ENCODE measurements around the gene ZBED1. TPM values are rescaled to one million over a fixed set of nuclear protein-coding genes. Genes with fewer than 3 reads are reported as not detected.
"Not testable (repeated sequence)": the region's sequence is repeated elsewhere in the genome, so short reads cannot be mapped to it uniquely, and the experiment has no call there.

The ZBED1 gene
- polyA plus RNA-seq, 1 donor (not counting 4 experiments of a cell fraction or from before 2014, with no cell fraction given), result 9.0 TPM

- H3K4me2 ChIP-seq (ENCODE audit: control insufficient read depth, extremely low read depth, insufficient read depth, low read depth, low read length), result no peak overlapping the region
- H3K9me1 ChIP-seq (ENCODE audit: control insufficient read depth, extremely low read depth, insufficient read depth, low read length), result no peaks in the 10 kb centered on the region
- H2AFZ ChIP-seq (ENCODE audit: control insufficient read depth, low read length), result no peak overlapping the region
- no peak overlapping the region for H3K9ac ChIP-seq (ENCODE audit: control insufficient read depth, extremely low read depth, insufficient read depth, low read length)
- H3K79me2 ChIP-seq (ENCODE audit: control insufficient read depth, insufficient read depth, low read length), result peaks cover 44% of the 10 kb centered on the region
- no peak overlapping the region for H3K27ac ChIP-seq (ENCODE audit: control insufficient read depth, insufficient read depth, low read length)
- dilution Hi-C loops (cut with MboI; ENCODE audit: extremely low pct_ligation_motif_present, low sequenced_read_pairs), result no loop called here
- DNase-seq (ENCODE audit: low read depth, low spot score) (no peak), FAIRE-seq (no peak)
- no peak overlapping the region for H3K4me3 ChIP-seq (ENCODE audit: control insufficient read depth in 2 of 3, extremely low read depth in 1 of 3, insufficient read depth in 2 of 3, low read depth in 1 of 3, low read length in 3 of 3)
- no peaks in the 10 kb centered on the region for H3K36me3 ChIP-seq (ENCODE audit: control insufficient read depth in 2 of 2, extremely low read depth in 1 of 2, insufficient read depth in 2 of 2, low read length in 2 of 2)
- H3K9me3 ChIP-seq (ENCODE audit: control insufficient read depth, low read depth, low read length), result no peaks in the 10 kb centered on the region
- no peak for TF ChIP-seq CTCF (optimal IDR thresholded peaks at IDR 0.05 in 1 of 3, IDR thresholded peaks at IDR 0.05 in 1 of 3, conservative IDR thresholded peaks at IDR 0.05 in 1 of 3; ENCODE audit: extremely low read depth in 1 of 3, insufficient read depth in 2 of 3, low read length in 3 of 3)
- H3K4me1 ChIP-seq (ENCODE audit: control insufficient read depth, extremely low read depth, insufficient read depth, low read length), result no peaks in the 10 kb centered on the region
- no peaks in the 10 kb centered on the region for H3K27me3 ChIP-seq (ENCODE audit: control insufficient read depth, extremely low read depth, insufficient read depth, low read length)
- no peaks in the 10 kb centered on the region for H4K20me1 ChIP-seq (ENCODE audit: control insufficient read depth, extremely low read depth, insufficient read depth, low read length)
Measured at GRCh38 chrX:2471641-2472040, 29.1 kb downstream of the ZBED1 start.

GRCh38 chrX:2471126-2471525 is 29.6 kb downstream of the ZBED1 start:
- H3K9me1 ChIP-seq (ENCODE audit: control insufficient read depth, extremely low read depth, insufficient read depth, low read length); H3K9ac ChIP-seq (ENCODE audit: control insufficient read depth, extremely low read depth, insufficient read depth, low read length); dilution Hi-C loops (cut with MboI; ENCODE audit: extremely low pct_ligation_motif_present, low sequenced_read_pairs); FAIRE-seq; H3K27me3 ChIP-seq (ENCODE audit: control insufficient read depth, extremely low read depth, insufficient read depth, low read length); H3K9me3 ChIP-seq (ENCODE audit: control insufficient read depth, low read depth, low read length); H3K4me1 ChIP-seq (ENCODE audit: control insufficient read depth, extremely low read depth, insufficient read depth, low read length); H3K27ac ChIP-seq (ENCODE audit: control insufficient read depth, insufficient read depth, low read length); H2AFZ ChIP-seq (ENCODE audit: control insufficient read depth, low read length); DNase-seq (ENCODE audit: low read depth, low spot score); H3K4me3 ChIP-seq (ENCODE audit: control insufficient read depth in 2 of 3, extremely low read depth in 1 of 3, insufficient read depth in 2 of 3, low read depth in 1 of 3, low read length in 3 of 3); H3K4me2 ChIP-seq (ENCODE audit: control insufficient read depth, extremely low read depth, insufficient read depth, low read depth, low read length); H3K36me3 ChIP-seq (ENCODE audit: control insufficient read depth in 2 of 2, extremely low read depth in 1 of 2, insufficient read depth in 2 of 2, low read length in 2 of 2); H4K20me1 ChIP-seq (ENCODE audit: control insufficient read depth, extremely low read depth, insufficient read depth, low read length): not testable (repeated sequence)
- H3K79me2 ChIP-seq (ENCODE audit: control insufficient read depth, insufficient read depth, low read length), result peaks cover 46% of the 10 kb centered on the region

- H3K27ac ChIP-seq (ENCODE audit: control insufficient read depth, insufficient read depth, low read length); H3K9me1 ChIP-seq (ENCODE audit: control insufficient read depth, extremely low read depth, insufficient read depth, low read length); H4K20me1 ChIP-seq (ENCODE audit: control insufficient read depth, extremely low read depth, insufficient read depth, low read length); H3K36me3 ChIP-seq (ENCODE audit: control insufficient read depth in 2 of 2, extremely low read depth in 1 of 2, insufficient read depth in 2 of 2, low read length in 2 of 2); H3K9ac ChIP-seq (ENCODE audit: control insufficient read depth, extremely low read depth, insufficient read depth, low read length); H2AFZ ChIP-seq (ENCODE audit: control insufficient read depth, low read length); H3K27me3 ChIP-seq (ENCODE audit: control insufficient read depth, extremely low read depth, insufficient read depth, low read length); DNase-seq (ENCODE audit: low read depth, low spot score); H3K4me3 ChIP-seq (ENCODE audit: control insufficient read depth in 2 of 3, extremely low read depth in 1 of 3, insufficient read depth in 2 of 3, low read depth in 1 of 3, low read length in 3 of 3); H3K4me2 ChIP-seq (ENCODE audit: control insufficient read depth, extremely low read depth, insufficient read depth, low read depth, low read length); dilution Hi-C loops (cut with MboI; ENCODE audit: extremely low pct_ligation_motif_present, low sequenced_read_pairs); H3K9me3 ChIP-seq (ENCODE audit: control insufficient read depth, low read depth, low read length); H3K4me1 ChIP-seq (ENCODE audit: control insufficient read depth, extremely low read depth, insufficient read depth, low read length): not testable (repeated sequence)
- peak; percentile 34 for FAIRE-seq
- H3K79me2 ChIP-seq (ENCODE audit: control insufficient read depth, insufficient read depth, low read length), result peaks cover 36% of the 10 kb centered on the region
Measured at GRCh38 chrX:2469852-2470251, 30.9 kb downstream of the ZBED1 start.

Measured in keratinocyte (primary cell).